Ovary (tissue), 3 donors: ENCODE measurements around the gene CYP4F3.

Experiments
- CTCF ChIP-seq, 3 donors: fragments of 450-650 bp in 2 of 3; fragments of 200-600 bp in 1 of 3; IDR thresholded peaks; one replicate each; pipeline versions ENCODE4 v1.5.1 to v1.8.0; 2016 to 2022; ENCODE audit warnings: antibody characterized with exemption in 3 of 3, mild to moderate bottlenecking in 1 of 3
- POLR2A ChIP-seq: fragments of 450-650 bp; IDR thresholded peaks from one replicate; pipeline ENCODE4 v1.6.1; 2017; ENCODE audit warnings: antibody characterized with exemption, mild to moderate bottlenecking, moderate library complexity
- donor health status: DM: no; HTN: no; CAD: no.

GRCh38 chr19:15636026-15636425 is 4.7 kb upstream of the CYP4F3 start:
- TF ChIP-seq CTCF (IDR thresholded peaks at IDR 0.05) (no peak), POLR2A (no peak)
